Measurements from ENCODE around the gene JAG2.

Gene JAG2

DNA sequence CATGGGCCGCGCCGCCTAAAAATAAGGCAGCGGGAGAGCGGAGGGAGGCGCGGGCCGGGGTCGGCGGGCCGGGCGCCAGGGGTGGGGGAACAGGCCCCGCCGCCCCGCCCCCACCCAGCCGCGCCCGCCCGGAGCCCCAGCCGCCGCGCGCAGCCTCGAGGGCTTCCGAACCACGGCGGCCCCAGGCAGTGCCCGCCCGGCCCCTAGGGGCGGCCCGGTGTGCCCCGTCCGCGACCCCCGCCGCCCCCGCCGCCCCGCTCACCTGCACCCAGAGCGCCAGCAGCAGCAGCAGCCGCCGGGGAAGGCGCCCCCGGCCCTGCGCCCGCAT lies 519 bp downstream of the JAG2 start:
- in situ Hi-C loops (cut with HindIII; ENCODE audit: low sequenced_read_pairs): no loop called here

DNA sequence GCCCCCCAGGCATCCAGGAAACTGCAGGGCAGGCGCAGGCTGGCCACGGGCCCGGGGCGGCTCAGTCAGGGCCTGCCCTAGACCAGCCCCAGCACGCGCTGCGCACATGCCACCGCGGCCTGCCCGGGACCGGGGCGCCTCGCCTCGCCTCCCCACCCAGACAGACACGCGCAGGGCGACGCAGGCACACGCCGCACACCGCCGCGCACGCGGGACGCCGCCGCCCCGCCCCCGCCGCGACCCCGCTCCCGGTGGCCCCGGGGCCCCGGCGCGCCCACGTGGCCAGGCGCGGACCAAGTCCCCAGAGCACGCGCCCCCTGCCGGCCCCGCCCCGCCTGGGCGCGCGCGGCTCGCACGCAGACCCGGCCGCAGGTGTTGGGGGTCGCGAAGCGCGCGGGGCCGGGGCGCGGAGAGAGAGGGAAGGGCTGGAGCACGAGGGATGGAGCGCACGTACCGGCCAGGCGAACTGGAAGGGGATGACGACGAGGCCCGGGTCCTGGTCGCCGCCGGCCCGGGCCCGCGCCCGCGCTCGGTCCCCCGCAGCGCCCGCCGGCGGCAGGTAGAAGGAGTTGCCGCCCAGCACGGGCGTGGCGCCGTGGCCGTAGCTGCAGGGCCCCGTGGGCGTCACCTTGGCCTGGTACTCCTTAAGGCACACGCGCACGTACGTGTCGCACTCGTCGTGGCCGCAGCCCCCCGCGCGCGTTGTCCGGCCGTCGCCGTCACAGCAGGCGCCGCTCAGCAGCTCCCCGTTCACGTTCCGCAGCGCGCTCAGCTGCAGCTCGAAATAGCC lies 1.1 kb downstream of the JAG2 start:
- in situ Hi-C loops (cut with HindIII; ENCODE audit: low sequenced_read_pairs): no loop called here

DNA sequence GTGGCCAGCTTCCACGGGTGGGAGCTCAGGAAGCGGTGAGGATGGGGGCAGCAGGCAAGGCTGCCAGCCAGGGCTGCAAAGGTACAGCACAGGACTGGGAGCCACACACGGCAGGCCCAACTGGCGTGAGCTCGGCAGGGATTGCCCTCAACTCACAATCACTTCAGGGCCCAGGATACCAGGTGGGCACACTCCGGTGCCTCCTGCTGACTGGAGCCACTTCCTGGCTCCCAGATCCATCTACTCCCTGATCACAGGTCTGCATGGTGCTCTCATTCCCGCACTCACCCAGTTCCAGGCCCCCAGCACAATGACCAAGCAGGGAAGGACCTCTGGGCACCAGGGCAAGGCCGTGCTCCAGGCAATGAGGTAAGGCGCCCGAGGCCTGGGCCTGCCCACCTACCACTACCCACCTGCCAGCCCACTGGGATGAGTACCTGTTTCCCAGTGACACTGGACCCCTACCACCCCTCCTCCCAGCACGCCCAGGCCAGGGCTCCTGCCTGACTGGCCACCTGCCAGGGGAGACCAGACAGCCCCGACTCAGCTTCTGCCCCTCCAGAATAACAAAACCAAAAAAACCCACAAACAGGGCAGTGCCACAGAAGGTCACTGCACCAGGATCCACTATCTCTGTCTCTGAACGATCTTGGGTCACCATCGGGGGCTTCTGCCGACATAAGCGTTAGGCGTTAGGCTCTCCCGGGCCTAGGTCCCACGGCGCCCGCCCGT lies 1.8 kb downstream of the JAG2 start:
- in situ Hi-C loops (cut with HindIII; ENCODE audit: low sequenced_read_pairs): no loop called here

DNA sequence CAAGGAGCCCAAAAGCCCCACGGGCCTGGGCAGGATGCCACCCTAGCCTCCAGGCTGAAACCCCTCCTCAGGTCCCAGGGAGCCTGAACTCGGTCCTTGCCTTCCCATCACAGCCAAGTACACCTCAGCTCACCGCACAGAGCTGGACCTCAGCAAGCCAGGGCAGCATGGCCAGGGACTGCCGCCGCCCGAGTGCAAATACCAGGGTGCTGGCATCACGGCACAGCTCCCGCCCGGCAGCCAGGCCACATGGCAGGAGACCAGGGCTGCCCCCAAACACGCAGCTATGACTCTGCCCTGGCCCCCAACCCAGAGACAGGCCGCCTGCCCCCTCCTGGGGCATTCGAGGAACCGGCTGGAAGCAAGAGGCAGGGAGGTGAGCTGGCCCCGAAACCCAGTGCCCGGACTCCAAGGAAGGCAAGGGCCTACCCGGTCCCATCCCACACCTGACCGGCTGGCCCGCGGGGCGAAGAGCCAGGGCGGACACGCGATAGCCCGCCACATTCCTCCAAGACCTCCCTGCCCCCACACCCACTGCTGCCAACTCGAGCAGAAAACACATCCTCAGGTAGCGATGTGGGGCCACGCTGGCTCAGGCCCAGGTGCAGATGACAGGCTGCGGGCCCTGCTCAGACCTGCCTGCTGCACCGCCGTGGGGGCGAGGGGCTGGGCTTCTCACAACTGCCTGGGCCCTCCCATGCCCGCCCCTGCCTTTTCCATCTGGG lies 2.7 kb downstream of the JAG2 start:
- in situ Hi-C loops (cut with HindIII; ENCODE audit: low sequenced_read_pairs): no loop called here

DNA sequence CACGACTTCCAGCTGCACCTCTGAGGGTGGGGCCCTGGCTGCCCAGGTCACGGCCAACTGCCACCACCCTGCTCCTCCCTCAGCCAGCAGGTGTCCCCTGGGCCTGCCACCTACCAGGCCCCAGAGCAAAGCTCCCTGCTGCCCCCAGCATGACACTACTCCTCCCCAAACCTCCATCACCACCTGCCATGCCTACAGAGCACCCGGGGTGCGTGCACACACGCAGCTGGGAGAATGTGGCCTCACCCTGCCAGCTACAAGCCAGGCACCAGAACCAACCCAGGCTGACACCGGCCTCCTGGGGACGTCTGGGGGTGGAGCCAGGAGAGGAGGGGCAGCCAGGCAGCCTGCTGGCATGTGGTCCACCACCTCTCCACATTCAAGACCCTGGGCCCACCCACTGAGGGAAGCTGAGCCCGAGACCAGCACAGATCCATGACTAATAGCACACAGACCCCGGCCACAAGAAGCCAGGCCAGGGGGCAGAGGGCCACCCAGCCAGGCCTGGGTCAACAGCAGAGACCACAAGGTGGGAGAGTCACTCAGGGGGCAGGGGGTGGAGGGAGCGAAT lies 3.4 kb downstream of the JAG2 start:
- in situ Hi-C loops (cut with HindIII; ENCODE audit: low sequenced_read_pairs): no loop called here

DNA sequence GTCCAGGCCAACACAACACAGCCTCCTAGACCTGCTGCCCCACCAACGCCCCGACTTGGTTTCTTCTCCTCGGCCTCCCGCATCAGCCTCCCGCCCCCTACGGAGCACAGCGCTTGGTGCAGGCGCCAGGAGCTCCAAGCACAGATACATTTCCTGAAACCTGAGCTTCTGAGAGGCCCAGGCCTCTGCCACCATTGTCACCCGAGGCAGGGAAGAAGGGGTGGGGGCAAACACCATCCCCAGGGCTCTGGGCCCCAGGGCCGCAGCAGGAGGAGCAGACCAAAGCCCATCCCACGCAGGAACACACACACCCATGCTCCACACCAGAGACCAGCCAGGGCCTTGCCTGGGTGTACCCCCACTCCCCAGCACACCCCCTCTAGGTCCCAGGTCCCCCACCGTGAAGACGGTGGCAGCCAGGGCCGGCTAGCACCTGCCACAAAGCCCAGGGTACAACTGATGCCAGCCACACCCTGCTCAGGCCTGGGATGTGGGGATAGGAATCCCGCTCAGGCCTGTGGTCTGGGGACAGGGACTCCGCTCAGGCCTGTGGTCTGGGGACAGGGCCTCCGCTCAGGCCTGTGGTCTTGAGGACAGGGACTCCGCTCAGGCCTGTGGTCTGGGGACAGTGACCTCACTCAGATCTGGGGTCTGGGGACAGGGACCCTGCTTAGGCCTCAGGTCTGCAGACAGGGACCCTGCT lies 5.4 kb downstream of the JAG2 start:
- in situ Hi-C loops (cut with HindIII; ENCODE audit: low sequenced_read_pairs): no loop called here

DNA sequence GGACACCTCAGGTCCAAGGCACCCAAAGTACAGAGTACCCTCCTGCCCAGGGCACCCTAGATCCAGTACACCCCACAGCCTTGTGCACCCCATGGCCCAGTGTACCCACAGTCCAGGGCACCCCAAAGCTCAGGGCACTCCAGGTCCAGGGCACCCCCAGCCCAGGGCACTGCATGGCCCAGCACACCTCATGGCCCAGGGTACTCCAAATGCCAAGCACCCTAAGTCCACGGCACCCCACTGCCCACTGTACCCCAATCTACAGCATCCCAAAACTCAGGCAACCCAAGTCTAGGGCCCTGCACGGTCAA lies 6.0 kb downstream of the JAG2 start:
- in situ Hi-C loops (cut with HindIII; ENCODE audit: low sequenced_read_pairs): no loop called here

DNA sequence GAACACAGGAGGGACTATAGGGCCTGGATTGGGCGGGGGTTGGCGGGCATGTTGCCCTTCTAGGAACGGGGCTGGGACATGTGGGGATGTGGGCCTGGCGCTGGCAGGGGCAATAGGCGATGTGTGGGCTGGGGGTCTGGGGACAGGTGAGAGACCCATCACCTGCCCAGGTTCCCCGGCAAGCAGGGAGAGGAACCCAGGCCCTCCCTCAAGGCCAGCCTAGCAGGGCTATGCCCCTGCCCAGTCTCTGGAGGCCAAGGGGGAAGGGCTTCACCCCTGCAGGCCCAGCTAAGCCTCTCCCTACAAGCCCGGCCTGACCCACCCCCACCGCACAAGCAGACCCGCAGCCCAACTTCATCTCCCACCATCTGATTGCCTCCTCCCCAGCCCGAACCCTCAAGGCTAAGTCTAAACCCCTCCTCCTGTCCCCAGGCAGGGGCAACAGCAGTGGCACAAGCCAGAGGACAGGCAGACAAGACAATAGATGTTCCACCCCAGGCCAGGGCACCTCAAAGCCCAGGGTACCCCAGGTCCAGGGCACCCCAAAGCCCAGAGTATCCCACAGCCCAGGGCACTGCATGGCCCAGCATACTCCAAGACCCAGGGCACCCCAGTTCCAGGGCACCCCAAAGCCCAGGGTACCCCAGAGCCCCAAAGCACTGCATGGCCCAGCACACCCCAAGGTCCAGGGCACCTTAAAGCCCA lies 6.5 kb downstream of the JAG2 start:
- in situ Hi-C loops (cut with HindIII; ENCODE audit: low sequenced_read_pairs): no loop called here

DNA sequence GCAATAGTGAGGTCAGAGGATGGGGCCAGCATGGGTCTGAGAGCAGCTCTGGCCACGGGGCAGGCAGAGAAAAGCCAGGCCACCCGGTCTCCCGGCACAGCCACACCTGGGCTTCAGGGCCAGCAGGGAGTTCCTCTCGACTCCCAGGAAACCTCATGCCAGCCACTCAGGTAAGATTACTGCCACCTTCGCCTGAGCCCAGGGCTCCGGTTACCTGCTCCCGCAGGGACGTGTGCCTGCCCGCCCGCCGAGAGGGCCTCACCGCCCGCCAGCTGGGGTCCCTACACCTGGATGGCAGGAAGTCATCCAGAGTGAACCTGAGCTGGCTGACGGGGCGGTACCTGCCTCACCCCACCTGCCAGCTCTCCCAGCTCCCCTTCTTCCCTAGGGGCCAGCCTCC lies 7.3 kb downstream of the JAG2 start:
- in situ Hi-C loops (cut with HindIII; ENCODE audit: low sequenced_read_pairs): no loop called here

DNA sequence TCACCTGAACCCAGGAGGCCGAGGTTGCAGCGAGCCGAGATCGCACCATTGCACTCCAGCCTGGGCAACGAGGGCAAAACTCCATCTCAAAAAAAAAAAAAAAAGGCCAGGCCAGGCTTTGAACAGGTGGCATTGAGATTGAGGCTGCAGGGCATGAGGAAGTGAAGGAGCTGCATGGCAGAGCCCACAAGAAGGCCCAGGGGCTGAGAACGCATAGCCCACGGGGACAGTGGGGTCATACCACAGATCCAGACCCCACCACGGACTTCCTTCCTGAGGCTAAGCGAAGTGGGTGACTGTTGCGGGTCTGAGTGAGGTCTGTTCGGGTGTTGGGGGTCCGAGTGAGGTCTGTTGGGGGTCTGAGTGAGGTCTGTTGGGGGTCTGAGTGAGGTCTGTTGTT lies 7.8 kb downstream of the JAG2 start:
- in situ Hi-C loops (cut with HindIII; ENCODE audit: low sequenced_read_pairs): no loop called here

DNA sequence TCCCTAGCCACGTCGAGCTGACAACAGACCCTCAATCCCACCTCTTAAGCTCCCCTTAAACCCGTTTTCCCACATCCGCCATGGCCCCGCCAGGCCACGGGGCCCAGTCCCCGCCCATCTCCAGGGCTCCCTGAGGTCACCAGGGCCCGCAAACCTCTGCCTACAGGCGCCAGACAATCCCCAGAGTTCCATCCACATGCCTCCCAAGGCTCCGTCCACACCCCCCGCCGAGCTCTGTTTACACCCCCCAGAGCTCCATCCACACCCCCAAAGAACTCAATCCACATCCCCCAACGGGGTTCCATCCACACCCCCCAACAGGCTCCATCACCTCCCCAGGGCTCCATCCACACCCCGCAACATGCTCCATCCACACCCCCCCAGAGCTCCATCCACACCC lies 9.2 kb downstream of the JAG2 start:
- in situ Hi-C loops (cut with HindIII; ENCODE audit: low sequenced_read_pairs): no loop called here

DNA sequence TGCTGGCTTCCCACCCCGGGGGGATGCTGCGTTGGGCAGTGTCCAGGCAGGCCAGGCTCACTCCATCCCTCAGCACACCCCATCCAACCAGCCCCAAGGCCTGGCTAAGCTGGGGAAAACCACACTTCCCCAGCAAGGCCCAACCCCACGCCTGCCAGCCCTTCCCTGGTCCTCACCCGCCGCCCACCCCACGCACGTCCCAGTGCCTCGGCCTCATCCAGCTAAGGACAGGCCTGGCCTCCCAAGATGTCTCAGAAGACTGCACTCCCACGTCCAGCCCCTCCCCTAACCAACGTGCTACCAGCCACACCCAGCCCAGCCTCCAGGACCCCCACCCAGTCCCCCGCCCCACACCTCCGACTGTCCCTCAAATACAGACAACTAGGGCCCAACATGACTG lies 9.8 kb downstream of the JAG2 start:
- in situ Hi-C loops (cut with HindIII; ENCODE audit: low sequenced_read_pairs): no loop called here

DNA sequence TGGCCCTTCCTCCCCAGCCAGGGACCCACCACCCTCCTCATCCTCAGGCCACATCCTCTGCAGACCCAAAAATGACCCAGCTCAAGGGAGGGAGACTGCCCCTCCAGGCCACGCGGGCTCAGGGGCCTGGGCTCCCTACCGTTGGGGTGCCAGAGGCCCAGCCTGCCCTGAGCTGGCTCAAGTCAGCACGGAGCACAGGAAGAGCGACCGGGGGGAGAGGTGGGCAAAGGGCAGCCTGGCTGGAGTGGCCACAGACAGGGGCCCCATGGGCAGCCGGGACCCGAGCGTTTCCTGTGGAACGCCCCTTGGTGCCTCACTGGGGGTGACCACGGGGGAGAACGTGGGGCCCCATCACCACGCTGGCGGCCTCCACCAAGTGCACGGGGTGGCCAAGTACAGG lies 10.7 kb downstream of the JAG2 start:
- in situ Hi-C loops (cut with HindIII; ENCODE audit: low sequenced_read_pairs): no loop called here

DNA sequence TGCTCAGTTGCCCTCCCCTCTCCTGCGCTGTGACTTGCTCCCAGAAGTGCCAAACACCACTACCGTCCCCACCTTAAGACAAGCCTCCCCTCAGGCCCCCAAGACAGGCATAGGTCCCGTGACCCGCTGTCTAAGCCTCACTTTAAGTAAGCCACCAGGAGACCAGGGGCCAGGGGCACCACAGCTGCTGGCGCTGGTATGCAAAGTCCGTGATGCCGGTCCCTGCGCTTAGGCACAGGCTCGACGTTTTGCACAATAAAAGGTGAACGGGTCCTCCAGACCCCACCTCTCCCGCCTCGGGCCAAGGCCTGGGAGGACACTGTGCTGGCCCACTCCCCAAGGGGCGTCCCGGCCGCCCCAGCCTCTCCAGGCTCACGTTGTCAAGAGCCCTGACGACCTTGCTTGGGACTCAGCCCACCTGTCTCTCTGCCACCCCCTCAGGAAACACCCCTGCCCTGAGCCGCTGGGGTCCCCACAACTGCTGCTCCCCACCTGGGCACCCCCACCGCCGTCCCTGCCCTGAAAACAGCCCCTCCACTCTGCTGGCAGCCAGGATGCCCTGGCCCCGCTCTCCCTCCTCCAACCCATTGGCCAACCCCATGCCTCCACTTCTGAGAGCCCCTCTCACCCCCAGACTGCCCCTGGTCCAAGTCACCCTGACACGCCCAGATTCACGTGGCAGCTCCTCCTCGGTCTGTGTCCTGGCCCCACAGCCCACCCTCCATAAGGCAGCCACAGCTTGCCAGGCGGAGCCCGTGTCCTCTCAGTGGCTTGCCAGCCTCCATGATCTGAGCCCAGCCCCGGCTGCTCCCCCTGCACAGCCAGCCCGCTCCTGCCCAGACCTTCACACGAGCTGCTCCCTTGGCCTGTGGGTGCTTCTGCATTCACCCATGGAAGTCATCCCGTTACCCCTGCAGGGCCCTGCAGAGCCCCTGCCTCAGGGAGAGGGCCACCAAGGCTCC lies 11.9 kb downstream of the JAG2 start:
- in situ Hi-C loops (cut with HindIII; ENCODE audit: low sequenced_read_pairs): no loop called here

DNA sequence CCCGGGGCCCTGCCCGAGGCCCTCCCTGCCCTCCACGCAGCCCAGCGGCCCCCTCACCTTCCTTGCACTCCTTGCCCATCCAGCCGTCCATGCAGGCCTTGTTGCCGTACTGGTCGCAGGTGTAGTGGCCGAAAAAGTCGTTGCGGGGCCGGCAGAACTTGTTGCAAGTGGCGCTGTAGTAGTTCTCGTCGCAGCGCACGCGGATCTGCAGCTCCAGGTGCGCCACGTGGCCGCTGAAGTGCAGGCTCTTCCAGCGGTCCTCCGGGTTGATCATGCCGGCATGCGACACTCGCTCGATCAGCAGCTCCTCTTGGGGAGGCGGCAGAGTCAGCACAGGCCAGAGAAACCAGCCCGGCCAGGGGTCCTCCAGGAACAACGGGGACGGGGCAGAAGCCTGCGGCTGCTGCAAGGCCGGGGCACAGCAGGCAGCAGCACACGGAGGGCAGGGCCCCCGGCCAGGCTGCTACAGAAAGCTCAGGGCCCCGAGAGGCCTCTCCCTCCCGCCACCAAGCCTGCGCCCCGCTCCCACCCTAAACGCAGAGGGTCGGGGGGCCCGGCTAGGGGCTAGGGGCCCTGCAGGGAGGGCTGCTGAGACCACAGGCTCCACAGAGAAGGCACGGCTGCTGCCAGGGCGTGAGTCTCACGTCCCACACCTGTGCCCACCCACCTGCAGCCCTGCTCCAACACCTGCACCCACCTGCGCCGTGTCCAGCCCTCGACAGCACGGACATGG lies 12.7 kb downstream of the JAG2 start:
- in situ Hi-C loops (cut with HindIII; ENCODE audit: low sequenced_read_pairs): no loop called here

DNA sequence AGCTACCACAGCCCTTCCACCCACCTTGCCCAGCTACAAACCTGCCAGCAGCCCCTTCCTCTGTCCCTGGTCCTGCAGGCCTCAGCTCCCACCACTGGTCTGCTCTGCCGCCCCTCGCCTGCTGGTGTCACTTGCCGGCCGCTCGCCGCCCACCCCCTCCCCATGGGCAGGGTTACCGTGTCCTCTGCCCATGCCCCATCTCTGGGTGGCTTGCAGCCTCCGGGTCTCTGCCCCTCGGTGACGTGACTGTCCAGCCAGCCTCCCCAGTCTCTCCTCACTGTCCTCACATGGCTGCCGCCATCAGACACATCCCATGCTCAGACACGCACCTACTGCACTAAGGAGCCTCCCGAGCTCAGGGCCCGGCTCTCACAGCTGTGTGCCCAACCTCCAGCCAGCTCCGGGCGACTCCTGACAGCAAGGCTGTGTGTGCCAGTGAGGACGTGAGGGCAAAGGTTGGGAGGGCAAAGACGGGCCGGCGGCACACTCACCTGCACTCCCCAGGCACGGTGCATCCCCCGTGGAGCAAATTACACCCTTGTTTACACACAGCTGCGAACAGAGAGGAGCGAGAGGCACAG lies 13.4 kb downstream of the JAG2 start:
- in situ Hi-C loops (cut with HindIII; ENCODE audit: low sequenced_read_pairs): no loop called here

DNA sequence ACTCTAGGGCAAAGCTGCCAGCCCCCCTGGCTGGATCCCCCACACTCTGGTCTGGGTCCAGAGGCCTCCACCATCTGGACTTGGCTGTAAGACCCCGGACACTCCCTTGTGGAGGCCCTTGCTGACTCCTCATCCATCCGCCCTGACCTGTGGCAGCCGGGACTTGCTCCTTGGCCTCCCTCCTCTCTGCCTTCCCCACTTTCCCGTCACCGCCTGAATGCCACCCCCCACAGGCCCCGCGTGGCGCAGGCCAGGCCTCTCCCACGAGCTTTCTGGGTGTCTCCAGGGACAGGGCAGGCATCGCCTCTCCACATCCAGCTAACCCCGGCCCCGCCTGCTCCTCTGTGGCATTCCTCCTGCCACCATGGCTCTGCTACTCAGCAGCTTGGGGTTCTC lies 14.1 kb downstream of the JAG2 start:
- in situ Hi-C loops (cut with HindIII; ENCODE audit: low sequenced_read_pairs): no loop called here

DNA sequence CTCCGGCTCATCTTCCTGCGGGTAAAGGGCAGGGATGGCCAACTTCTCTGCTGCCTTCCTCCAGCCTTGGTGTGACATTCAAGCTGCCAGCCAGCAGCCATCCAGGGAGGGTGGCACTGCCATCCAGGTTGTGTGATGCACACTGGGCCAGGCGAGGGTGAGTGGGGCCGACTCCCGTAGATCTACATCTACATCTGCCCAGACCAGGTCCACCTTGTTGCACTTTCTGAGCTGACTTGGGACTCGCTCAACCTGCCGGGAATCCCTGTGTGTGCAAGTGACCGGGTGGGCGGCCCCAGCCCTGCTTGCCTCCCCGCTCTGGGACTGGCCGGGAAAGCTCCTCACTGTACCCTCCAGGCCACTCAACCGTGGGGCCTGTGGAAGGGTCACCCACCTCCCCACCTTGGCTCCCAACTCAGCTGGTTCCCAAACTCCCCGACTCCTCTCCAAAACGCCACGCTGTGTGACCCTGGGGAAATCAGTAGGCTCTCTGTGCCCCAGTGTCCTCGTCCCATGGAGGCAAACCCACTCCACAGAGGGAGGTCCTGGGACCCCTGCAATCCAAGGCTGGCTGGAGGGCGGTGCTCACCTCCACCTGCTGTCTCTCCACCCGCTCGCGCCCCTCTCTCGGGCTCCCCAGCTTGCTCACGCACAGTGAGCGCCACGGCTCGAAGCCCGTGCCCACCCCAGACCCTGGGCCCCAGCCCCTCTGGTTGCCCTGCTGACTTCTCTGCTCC lies 14.7 kb downstream of the JAG2 start:
- in situ Hi-C loops (cut with HindIII; ENCODE audit: low sequenced_read_pairs): no loop called here
